Esophagus squamous epithelium (tissue), 4 donors: ENCODE results near the gene SV2B.

Source experiments
- CTCF ChIP-seq, 6 experiments: fragments of 450-650 bp in 4 of 6; fragments of 200-600 bp in 2 of 6; sonication (generic) in 2 of 6; IDR thresholded peaks; one replicate each; pipeline ENCODE4 v1.5.1; 2016 to 2019; ENCODE audit warnings: antibody characterized with exemption in 6 of 6, mild to moderate bottlenecking in 4 of 6, moderate library complexity in 4 of 6
- POLR2A ChIP-seq, 4 donors: fragments of 450-650 bp; IDR thresholded peaks; one replicate each; pipeline ENCODE4 v1.6.1; 2017; ENCODE audit warnings: antibody characterized with exemption in 4 of 4, mild to moderate bottlenecking in 4 of 4, moderate library complexity in 3 of 4

GRCh38 chr15:91148243-91148642, 48.2 kb downstream of the SV2B start:
- no peak for TF ChIP-seq CTCF (IDR thresholded peaks at IDR 0.05)
- TF ChIP-seq POLR2A (IDR thresholded peaks at IDR 0.05) = no peak
